Measurements from ENCODE around the gene POLR1E.

Gene POLR1E

DNA sequence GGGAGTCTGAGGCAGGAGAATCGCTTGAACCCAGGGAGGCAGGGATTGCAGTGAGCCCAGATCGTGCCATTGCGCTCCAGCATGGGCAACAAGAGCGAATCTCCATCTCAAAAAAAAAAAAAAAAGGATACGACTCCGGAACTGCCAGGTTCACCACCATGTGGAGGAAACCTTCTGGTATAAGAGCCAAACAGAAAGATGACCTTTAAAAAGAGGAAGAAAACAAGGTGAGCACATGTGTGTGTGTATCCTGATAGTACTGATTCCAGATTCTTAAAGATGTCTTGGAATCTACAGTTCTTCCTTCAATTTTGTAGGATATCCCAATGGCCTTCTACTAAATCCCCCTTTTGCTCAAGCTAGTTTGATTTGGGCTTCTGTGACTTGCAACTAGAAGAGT lies 56.7 kb downstream of the POLR1E start:
- no peaks in the 10 kb centered on the region for H3K27me3 ChIP-seq (replicated peaks; ENCODE audit: control insufficient read depth, insufficient read depth, low read length)
- no peak for DNase-seq (ENCODE audit: low read depth)
- no peak overlapping the region for H3K9ac ChIP-seq (ENCODE audit: low read length)
- H3K4me1 ChIP-seq (ENCODE audit: control insufficient read depth, insufficient read depth, low read length): no peaks in the 10 kb centered on the region
- peaks cover 26% of the 10 kb centered on the region for H3K36me3 ChIP-seq (ENCODE audit: control insufficient read depth, insufficient read depth, low read length, severe bottlenecking)
- H3K4me3 ChIP-seq (ENCODE audit: low read length): no peak overlapping the region
- no peaks in the 10 kb centered on the region for H3K9me3 ChIP-seq (ENCODE audit: control insufficient read depth, low read length)

DNA sequence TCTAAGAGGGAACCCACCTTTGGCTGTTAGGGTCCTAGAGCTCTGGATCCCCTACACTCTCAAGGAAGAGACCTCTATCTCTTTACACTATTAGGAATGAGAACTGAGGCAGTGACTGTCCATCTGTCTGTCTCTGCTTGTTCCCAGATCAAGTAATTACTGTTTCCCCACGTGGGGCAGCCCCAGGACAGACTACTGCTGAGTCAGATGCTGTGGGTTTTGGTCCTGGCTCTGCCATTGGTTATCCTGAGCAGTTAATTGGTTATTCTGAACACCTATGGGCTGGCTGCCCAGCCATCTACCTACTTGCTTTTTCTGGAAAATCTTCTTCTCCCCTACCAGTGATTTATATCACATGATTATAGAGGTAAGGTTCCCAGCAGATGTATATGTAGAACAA lies 57.1 kb downstream of the POLR1E start:
- Histone ChIP-seq H3K27me3 (replicated peaks; ENCODE audit: control insufficient read depth, insufficient read depth, low read length) (no peaks in the 10 kb centered on the region), H3K4me1 (ENCODE audit: control insufficient read depth, insufficient read depth, low read length) (no peaks in the 10 kb centered on the region), H3K9ac (ENCODE audit: low read length) (no peak overlapping the region), H3K9me3 (ENCODE audit: control insufficient read depth, low read length) (no peaks in the 10 kb centered on the region), H3K4me3 (ENCODE audit: low read length) (no peak overlapping the region), H3K36me3 (ENCODE audit: control insufficient read depth, insufficient read depth, low read length, severe bottlenecking) (peaks cover 22% of the 10 kb centered on the region)
- DNase-seq (ENCODE audit: low read depth): no peak

DNA sequence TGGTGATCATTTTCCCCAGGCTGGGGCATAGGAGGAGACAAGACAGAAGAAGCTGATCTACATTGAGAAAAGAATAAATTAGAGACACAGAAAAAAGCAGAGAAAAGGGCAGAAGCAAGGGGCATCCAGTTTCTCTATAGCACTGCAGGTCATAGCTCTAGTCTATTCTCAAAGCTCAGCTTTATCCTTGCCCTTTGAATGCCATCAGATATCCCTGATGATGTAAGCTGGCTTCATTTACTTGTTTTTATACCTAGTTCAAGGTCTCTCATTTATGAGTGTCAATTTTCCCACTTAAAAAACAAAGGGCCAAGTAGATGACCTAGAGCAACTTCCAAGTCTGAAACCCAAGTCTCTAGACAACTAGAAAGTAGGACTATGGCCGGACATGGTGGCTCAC lies 57.7 kb downstream of the POLR1E start:
- H3K36me3 ChIP-seq (ENCODE audit: control insufficient read depth, insufficient read depth, low read length, severe bottlenecking): peaks cover 17% of the 10 kb centered on the region
- no peaks in the 10 kb centered on the region for H3K27me3 ChIP-seq (replicated peaks; ENCODE audit: control insufficient read depth, insufficient read depth, low read length)
- no peaks in the 10 kb centered on the region for H3K9me3 ChIP-seq (ENCODE audit: control insufficient read depth, low read length)
- H3K9ac ChIP-seq (ENCODE audit: low read length): no peak overlapping the region
- H3K4me1 ChIP-seq (ENCODE audit: control insufficient read depth, insufficient read depth, low read length): no peaks in the 10 kb centered on the region
- DNase-seq (ENCODE audit: low read depth): no peak
- no peak overlapping the region for H3K4me3 ChIP-seq (ENCODE audit: low read length)

DNA sequence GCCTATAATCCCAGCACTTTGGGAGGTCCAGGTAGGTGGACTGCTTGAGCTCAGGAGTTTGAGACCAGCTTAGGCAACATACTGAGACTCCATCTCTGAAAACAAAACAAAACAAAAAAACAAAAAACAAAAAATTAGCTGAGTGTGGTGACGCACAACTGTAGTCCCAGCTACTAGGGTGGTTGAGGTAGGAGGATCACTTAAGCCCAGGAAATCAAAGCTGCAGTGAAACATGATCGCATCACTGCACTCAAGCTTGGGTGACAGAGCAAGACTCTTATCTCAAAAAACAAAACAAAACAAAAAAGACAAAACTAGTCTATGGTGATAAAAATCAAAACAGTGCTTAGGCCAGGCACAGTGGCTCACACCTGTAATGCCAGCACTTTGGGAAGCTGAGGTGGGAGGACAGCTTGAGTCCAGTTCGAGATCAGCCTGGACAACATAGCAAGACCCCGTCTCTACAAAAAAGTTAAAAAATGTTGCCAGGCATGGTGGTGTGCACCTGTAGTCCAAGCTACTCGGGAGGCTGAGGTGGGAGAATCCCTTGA lies 61.7 kb downstream of the POLR1E start:
- Histone ChIP-seq H3K9me3 (ENCODE audit: control insufficient read depth, low read length) (no peaks in the 10 kb centered on the region), H3K4me1 (ENCODE audit: control insufficient read depth, insufficient read depth, low read length) (peaks cover 4% of the 10 kb centered on the region), H3K36me3 (ENCODE audit: control insufficient read depth, insufficient read depth, low read length, severe bottlenecking) (no peaks in the 10 kb centered on the region), H3K9ac (ENCODE audit: low read length) (no peak overlapping the region), H3K27me3 (replicated peaks; ENCODE audit: control insufficient read depth, insufficient read depth, low read length) (no peaks in the 10 kb centered on the region), H3K4me3 (ENCODE audit: low read length) (no peak overlapping the region)
- DNase-seq (ENCODE audit: low read depth): no peak

DNA sequence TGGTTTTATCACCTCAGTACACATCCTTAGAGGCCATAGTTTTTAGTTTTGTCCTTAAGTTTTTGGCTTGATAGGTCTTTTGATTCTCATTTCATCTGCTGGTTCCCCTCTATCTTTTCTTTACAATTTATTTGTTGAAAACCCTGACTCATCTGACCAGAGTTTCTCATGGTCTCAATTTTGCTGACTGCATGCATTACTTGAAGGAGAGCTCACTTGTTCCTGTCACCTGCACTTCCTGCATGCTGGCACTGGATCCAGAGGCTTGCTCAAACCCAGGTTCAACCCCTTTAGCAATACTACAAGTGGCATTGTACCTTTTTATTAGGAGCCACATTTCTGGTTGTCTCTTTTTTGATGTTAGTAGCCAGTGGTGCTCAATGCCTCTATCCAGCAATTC lies 63.8 kb downstream of the POLR1E start:
- Histone ChIP-seq H3K9me3 (ENCODE audit: control insufficient read depth, low read length) (no peaks in the 10 kb centered on the region), H3K4me3 (ENCODE audit: low read length) (no peak overlapping the region), H3K9ac (ENCODE audit: low read length) (no peak overlapping the region), H3K36me3 (ENCODE audit: control insufficient read depth, insufficient read depth, low read length, severe bottlenecking) (no peaks in the 10 kb centered on the region), H3K27me3 (replicated peaks; ENCODE audit: control insufficient read depth, insufficient read depth, low read length) (no peaks in the 10 kb centered on the region), H3K4me1 (ENCODE audit: control insufficient read depth, insufficient read depth, low read length) (peaks cover 4% of the 10 kb centered on the region)
- DNase-seq (ENCODE audit: low read depth): no peak

DNA sequence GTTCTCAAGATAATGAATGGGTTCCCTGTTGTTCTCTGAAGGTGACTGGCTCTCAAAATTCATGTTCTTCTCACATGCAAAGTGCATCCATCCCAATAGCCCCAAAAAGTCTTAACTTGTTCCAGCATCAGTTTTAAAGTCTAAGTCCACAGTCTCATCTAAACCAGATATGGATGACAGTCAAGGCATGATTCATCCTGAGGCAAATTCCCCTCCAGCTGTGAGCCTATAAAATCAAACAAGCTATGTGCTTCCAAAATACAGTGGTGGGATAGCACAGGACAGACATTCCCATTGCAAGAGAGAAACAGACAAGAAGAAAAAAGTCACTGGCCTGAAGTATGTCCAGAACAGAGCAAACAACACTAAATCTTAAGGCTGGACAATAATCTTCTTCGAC lies 65.0 kb downstream of the POLR1E start:
- H3K4me3 ChIP-seq (ENCODE audit: low read length): no peak overlapping the region
- no peaks in the 10 kb centered on the region for H3K9me3 ChIP-seq (ENCODE audit: control insufficient read depth, low read length)
- H3K27me3 ChIP-seq (replicated peaks; ENCODE audit: control insufficient read depth, insufficient read depth, low read length): no peaks in the 10 kb centered on the region
- H3K36me3 ChIP-seq (ENCODE audit: control insufficient read depth, insufficient read depth, low read length, severe bottlenecking): no peaks in the 10 kb centered on the region
- H3K4me1 ChIP-seq (ENCODE audit: control insufficient read depth, insufficient read depth, low read length): peaks cover 4% of the 10 kb centered on the region
- no peak overlapping the region for H3K9ac ChIP-seq (ENCODE audit: low read length)
- peak; percentile 31 for DNase-seq (ENCODE audit: low read depth)

DNA sequence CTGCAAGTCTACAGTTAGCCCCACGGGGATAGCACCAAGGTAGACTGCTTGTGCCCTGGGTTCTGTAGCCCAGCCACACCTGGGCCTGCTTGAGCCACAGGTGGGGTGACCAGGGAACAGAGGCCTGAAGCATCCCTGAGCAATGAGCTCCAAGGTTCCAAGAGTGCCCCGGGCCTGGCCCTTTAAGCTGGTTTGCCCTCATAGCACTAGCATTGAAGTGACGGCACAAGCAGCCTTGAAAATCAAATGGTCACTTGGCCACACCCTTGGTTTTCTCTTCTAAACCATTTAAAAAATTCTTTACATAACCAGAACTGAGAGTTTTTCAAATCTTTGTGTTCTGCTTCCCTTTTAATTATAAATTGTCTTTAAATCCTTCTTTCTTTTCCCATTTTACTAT lies 65.7 kb downstream of the POLR1E start:
- Histone ChIP-seq H3K9me3 (ENCODE audit: control insufficient read depth, low read length) (no peaks in the 10 kb centered on the region), H3K36me3 (ENCODE audit: control insufficient read depth, insufficient read depth, low read length, severe bottlenecking) (no peaks in the 10 kb centered on the region), H3K27me3 (replicated peaks; ENCODE audit: control insufficient read depth, insufficient read depth, low read length) (no peaks in the 10 kb centered on the region), H3K4me3 (ENCODE audit: low read length) (no peak overlapping the region), H3K4me1 (ENCODE audit: control insufficient read depth, insufficient read depth, low read length) (peaks cover 7% of the 10 kb centered on the region), H3K9ac (ENCODE audit: low read length) (no peak overlapping the region)
- no peak for DNase-seq (ENCODE audit: low read depth)

DNA sequence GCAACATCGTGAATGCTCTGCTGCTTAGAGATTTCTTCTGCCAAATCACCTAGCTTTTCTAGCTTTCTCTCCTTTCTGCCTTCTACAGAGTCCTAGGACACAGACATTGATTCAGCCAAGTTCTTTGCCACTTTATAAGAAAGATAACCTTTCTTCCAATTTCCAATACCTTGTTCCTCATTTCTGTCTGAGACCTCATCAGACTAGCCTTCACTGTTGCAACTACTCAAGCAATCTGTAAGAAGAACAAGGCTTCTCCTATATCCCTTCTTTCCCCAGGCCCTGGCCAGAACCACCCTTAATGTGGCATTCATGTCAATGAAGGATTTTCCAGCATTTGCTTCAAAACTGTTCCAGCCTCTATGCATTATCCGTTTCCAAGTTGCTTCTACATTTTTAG lies 66.1 kb downstream of the POLR1E start:
- Histone ChIP-seq H3K27me3 (replicated peaks; ENCODE audit: control insufficient read depth, insufficient read depth, low read length) (no peaks in the 10 kb centered on the region), H3K36me3 (ENCODE audit: control insufficient read depth, insufficient read depth, low read length, severe bottlenecking) (no peaks in the 10 kb centered on the region), H3K9me3 (ENCODE audit: control insufficient read depth, low read length) (no peaks in the 10 kb centered on the region), H3K4me1 (ENCODE audit: control insufficient read depth, insufficient read depth, low read length) (peaks cover 7% of the 10 kb centered on the region), H3K4me3 (ENCODE audit: low read length) (no peak overlapping the region), H3K9ac (ENCODE audit: low read length) (no peak overlapping the region)
- DNase-seq (ENCODE audit: low read depth): no peak
